ENCODE measurements around the gene OPRPN. TPM values are rescaled to one million over a fixed set of nuclear protein-coding genes. Genes with fewer than 3 reads are reported as not detected.

OPRPN gene
- total and polyA plus RNA-seq, 9 of the 15 experiments (the other 6 are each of a cell fraction or from before 2014, with no cell fraction given) = not detected

- TF ChIP-seq MLX (CRISPR knock-in tag; conservative IDR thresholded peaks at IDR 0.05) = no peak
Observed at GRCh38 chr4:70426789-70427188, 29.0 kb downstream of the OPRPN start (continued).

DNA sequence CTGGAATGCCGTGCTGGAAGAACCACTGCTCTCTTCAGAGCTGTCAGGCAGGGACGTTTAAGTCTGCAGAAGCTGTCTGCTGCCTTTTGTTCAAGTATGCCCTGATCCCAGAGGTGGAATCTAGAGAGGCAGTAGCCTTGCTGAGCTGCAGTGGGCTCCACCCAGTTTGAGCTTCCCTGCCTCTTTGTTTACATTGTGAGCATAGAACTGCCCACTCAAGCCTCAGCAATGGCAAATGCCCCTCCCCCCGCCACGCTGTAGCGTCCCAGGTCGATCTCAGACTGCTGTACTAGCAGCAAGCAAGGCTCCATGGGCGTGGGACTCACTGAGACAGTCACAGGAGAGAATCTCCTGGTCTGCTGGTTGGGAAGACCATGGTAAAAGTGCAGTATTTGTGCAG, 39.5 kb downstream of the OPRPN start:
- 0% methylated on average over 7 of the region's 7 CpGs for WGBS (ENCODE audit: insufficient coverage, low coverage, missing lambda C conversion rate)
- TF ChIP-seq HNRNPK (IDR thresholded peaks at IDR 0.05; ENCODE audit: low read depth, low read length, poor library complexity, severe bottlenecking) (no peak), CREB3 (tag; conservative IDR thresholded peaks at IDR 0.05; ENCODE audit: low read depth) (no peak), MCM3 (IDR thresholded peaks at IDR 0.05) (no peak)
- no peak overlapping the region for H3K4me2 ChIP-seq (ENCODE audit: insufficient read depth, low read length)

More for the DNA sequence above, 39.5 kb downstream of the OPRPN start:
- no peaks in the 10 kb centered on the region for H3K79me2 ChIP-seq (ENCODE audit: control insufficient read depth, insufficient read depth, low read length)
- BruUV-seq (replicated peaks) = no TSS peak
- H3K9me1 ChIP-seq (ENCODE audit: control insufficient read depth, insufficient read depth, low read length) = no peaks in the 10 kb centered on the region
- no peak overlapping the region for H3K4me3 ChIP-seq
- H3K27ac ChIP-seq (ENCODE audit: extremely low read depth, low read depth, low read length) = no peak overlapping the region
- intact Hi-C loops (cut with micrococcal nuclease) = no loop called here
- H3K27me3 ChIP-seq (ENCODE audit: control insufficient read depth in 2 of 2, insufficient read depth in 2 of 2, low read length in 2 of 2) = no peaks in the 10 kb centered on the region
- ChIA-PET CTCF (ENCODE audit: low intra/inter-chr PET ratio) (no interaction called here), POLR2A (no interaction called here)
- no peak overlapping the region for H3K9ac ChIP-seq (ENCODE audit: insufficient read depth in 1 of 2, low read depth in 2 of 2, low read length in 2 of 2)
- no peak overlapping the region for H2AFZ ChIP-seq (ENCODE audit: low read depth, low read length)
- no peak for ATAC-seq
- no peak for FAIRE-seq
- H4K20me1 ChIP-seq (replicated peaks; ENCODE audit: control insufficient read depth, insufficient read depth, low read length) = no peaks in the 10 kb centered on the region
- in situ Hi-C loops (cut with MboI) = no loop called here
- H3K4me1 ChIP-seq (replicated peaks in 1 of 2; ENCODE audit: control insufficient read depth in 2 of 2, insufficient read depth in 2 of 2, low read length in 2 of 2) = no peaks in the 10 kb centered on the region
- no peaks in the 10 kb centered on the region for H3K9me3 ChIP-seq (replicated peaks; ENCODE audit: control insufficient read depth, insufficient read depth, low read depth, low read length)
- H3K36me3 ChIP-seq (ENCODE audit: control insufficient read depth, insufficient read depth, low read length) = no peaks in the 10 kb centered on the region
- no peak for DNase-seq (ENCODE audit: extremely low read depth in 1 of 4, low spot score in 3 of 4)
